ENCODE data around the gene NLGN1. TPM values are rescaled to one million over a fixed set of nuclear protein-coding genes. Genes with fewer than 3 reads are reported as not detected.

Gene NLGN1
- polyA plus RNA-seq, 4 donors, result 0.92 to 1.8 TPM; not detected in 2

DNA sequence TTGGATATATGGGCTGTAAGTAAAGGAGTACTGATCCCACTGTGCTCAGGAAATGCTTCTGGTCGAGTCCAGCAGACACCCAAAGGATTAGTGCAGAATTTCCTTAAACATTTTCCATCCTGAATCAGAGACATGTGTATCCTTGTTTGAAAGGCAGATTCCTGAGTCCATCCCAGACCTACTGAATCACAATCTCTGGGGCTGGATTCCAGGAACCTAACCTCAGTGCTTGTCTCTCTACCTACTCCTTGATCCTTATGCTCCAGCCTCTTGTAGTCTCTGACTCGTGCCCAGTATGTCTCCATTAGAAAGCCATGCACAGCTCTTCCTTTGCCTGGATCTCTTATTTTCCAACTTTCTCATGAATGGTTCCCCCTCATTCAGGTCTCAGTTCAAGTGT lies 585.8 kb downstream of the NLGN1 start:
- H3K27ac ChIP-seq (ENCODE audit: low read depth in 1 of 3, low read length in 2 of 3), result no peak overlapping the region
- H3K36me3 ChIP-seq (ENCODE audit: control insufficient read depth in 3 of 3, insufficient read depth in 2 of 3, low read depth in 1 of 3, low read length in 3 of 3), result no peaks in the 10 kb centered on the region
- no peak overlapping the region for H3K4me3 ChIP-seq (ENCODE audit: low read depth in 1 of 3, low read length in 3 of 3)
- DNase-seq (no peak), FAIRE-seq (no peak)
- H3K27me3 ChIP-seq (ENCODE audit: control insufficient read depth in 3 of 3, insufficient read depth in 3 of 3, low read length in 3 of 3), result no peaks in the 10 kb centered on the region
- H3K4me1 ChIP-seq (ENCODE audit: control insufficient read depth in 3 of 3, insufficient read depth in 2 of 3, low read depth in 1 of 3, low read length in 2 of 3), result no peaks in the 10 kb centered on the region
- H3K9me3 ChIP-seq (ENCODE audit: control insufficient read depth in 2 of 2, insufficient read depth in 1 of 2, low read depth in 1 of 2, low read length in 1 of 2), result no peaks in the 10 kb centered on the region
- 65 to 69% (median 68%) methylated on average over 2 of the region's 2 CpGs for WGBS, 3 donors

DNA sequence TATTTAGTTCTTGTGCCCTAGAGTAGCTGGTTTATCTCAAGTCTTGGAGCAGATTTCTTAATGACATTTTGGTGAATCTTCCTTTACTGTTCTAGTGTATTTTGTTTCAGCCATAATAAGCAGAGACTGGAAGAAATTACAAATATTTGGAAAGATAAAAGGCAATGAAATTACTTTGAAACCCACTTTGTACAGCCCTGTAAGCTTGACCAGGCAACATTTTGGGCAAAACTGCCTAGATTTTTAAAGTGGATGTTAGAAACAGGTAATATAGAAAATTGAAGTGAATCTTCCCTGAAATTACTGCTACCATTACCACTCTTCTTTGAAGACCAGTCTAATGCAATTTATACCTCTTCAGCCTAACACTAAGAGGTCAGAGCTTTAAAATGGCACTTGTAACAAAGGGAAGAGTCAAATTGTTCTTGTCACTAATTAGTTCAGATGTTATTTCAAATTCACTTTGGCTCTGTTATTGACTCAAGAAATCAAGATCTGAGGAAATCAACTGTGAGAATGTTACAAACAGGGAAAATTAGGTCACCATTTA lies 589.4 kb downstream of the NLGN1 start:
- Histone ChIP-seq H3K27me3 (ENCODE audit: control insufficient read depth in 3 of 3, insufficient read depth in 3 of 3, low read length in 3 of 3) (no peaks in the 10 kb centered on the region), H3K36me3 (ENCODE audit: control insufficient read depth in 3 of 3, insufficient read depth in 2 of 3, low read depth in 1 of 3, low read length in 3 of 3) (no peaks in the 10 kb centered on the region), H3K4me3 (ENCODE audit: low read depth in 1 of 3, low read length in 3 of 3) (no peak overlapping the region), H3K9me3 (ENCODE audit: control insufficient read depth in 2 of 2, insufficient read depth in 1 of 2, low read depth in 1 of 2, low read length in 1 of 2) (no peaks in the 10 kb centered on the region), H3K4me1 (ENCODE audit: control insufficient read depth in 3 of 3, insufficient read depth in 2 of 3, low read depth in 1 of 3, low read length in 2 of 3) (no peaks in the 10 kb centered on the region), H3K27ac (ENCODE audit: low read depth in 1 of 3, low read length in 2 of 3) (no peak overlapping the region)
- DNase-seq (no peak), FAIRE-seq (no peak)

DNA sequence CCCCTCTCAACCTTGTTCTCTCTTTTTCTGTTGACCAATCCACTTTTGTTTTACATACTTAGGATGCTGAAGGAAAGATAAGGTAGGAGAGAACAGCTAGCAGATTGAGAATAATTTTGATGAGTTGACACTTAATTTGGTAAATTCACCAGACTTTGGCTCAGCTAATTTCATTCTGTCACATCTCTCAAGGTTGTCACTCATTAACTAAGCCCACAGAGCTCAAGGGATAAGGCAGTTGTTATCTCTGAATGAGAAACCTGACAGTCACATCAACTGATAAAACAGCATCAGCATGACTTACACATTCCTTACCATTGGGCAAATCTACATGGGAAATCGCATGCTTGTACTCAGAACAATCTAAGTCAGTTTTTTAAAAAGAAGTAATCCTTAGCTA lies 591.4 kb downstream of the NLGN1 start:
- Histone ChIP-seq H3K36me3 (ENCODE audit: control insufficient read depth in 3 of 3, insufficient read depth in 2 of 3, low read depth in 1 of 3, low read length in 3 of 3) (no peaks in the 10 kb centered on the region), H3K9me3 (ENCODE audit: control insufficient read depth in 2 of 2, insufficient read depth in 1 of 2, low read depth in 1 of 2, low read length in 1 of 2) (no peaks in the 10 kb centered on the region), H3K27me3 (ENCODE audit: control insufficient read depth in 3 of 3, insufficient read depth in 3 of 3, low read length in 3 of 3) (no peaks in the 10 kb centered on the region), H3K4me1 (ENCODE audit: control insufficient read depth in 3 of 3, insufficient read depth in 2 of 3, low read depth in 1 of 3, low read length in 2 of 3) (no peaks in the 10 kb centered on the region), H3K4me3 (ENCODE audit: low read depth in 1 of 3, low read length in 3 of 3) (no peak overlapping the region), H3K27ac (ENCODE audit: low read depth in 1 of 3, low read length in 2 of 3) (no peak overlapping the region)
- DNase-seq (no peak), FAIRE-seq (no peak)
- WGBS, 3 donors, result 25 to 60% (median 41%) methylated on average over 1 of the region's 1 CpG

DNA sequence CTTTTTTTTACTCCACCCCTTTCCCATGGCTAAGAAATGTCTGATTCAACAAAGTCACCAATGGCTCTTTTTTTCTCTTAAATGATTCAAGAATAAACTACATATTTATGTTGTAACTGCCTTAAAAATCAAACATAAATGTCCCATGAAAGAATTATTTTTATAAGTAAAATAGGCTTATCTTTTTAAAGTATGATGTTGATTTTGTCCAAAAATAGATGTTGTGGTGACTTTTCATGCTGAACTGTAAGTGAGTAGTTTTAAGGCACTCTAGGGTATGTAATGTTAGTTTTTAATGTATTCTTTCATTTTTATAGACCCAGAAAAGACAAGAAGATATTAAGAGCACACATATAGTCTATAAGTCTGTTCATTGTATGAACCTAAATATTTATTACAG lies 594.9 kb downstream of the NLGN1 start:
- no peak overlapping the region for H3K27ac ChIP-seq (ENCODE audit: low read depth in 1 of 3, low read length in 2 of 3)
- H3K36me3 ChIP-seq (ENCODE audit: control insufficient read depth in 3 of 3, insufficient read depth in 2 of 3, low read depth in 1 of 3, low read length in 3 of 3), result no peaks in the 10 kb centered on the region
- H3K4me3 ChIP-seq (ENCODE audit: low read depth in 1 of 3, low read length in 3 of 3), result no peak overlapping the region
- no peaks in the 10 kb centered on the region for H3K4me1 ChIP-seq (ENCODE audit: control insufficient read depth in 3 of 3, insufficient read depth in 2 of 3, low read depth in 1 of 3, low read length in 2 of 3)
- DNase-seq (no peak), FAIRE-seq (no peak)
- no peaks in the 10 kb centered on the region for H3K27me3 ChIP-seq (ENCODE audit: control insufficient read depth in 3 of 3, insufficient read depth in 3 of 3, low read length in 3 of 3)
- no peaks in the 10 kb centered on the region for H3K9me3 ChIP-seq (ENCODE audit: control insufficient read depth in 2 of 2, insufficient read depth in 1 of 2, low read depth in 1 of 2, low read length in 1 of 2)

DNA sequence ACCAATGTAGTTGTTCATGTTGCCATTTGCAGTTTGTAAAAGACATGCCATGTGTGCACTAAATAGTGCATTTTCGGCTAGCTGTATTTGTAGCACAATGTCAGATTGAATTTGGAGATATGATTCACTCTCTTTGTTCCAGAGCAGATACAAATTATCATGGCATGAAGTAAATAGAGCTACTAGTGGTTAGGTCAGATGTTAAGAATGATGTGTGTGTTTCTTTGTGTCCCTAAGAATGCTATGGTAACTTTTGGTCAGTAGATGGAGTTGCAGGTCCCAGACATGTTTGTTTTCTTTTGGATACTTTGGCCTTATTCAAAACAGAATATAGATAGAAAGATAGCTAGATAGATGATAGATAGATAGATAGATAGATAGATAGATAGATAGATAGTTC lies 595.8 kb downstream of the NLGN1 start:
- 46 to 56% (median 49%) methylated on average over 1 of the region's 1 CpG for WGBS, 3 donors
- peak; percentile 2 to 3 for DNase-seq
- no peaks in the 10 kb centered on the region for H3K27me3 ChIP-seq (ENCODE audit: control insufficient read depth in 3 of 3, insufficient read depth in 3 of 3, low read length in 3 of 3)
- no peak overlapping the region for H3K27ac ChIP-seq (ENCODE audit: low read depth in 1 of 3, low read length in 2 of 3)
- no peaks in the 10 kb centered on the region for H3K9me3 ChIP-seq (ENCODE audit: control insufficient read depth in 2 of 2, insufficient read depth in 1 of 2, low read depth in 1 of 2, low read length in 1 of 2)
- no peak for FAIRE-seq
- no peak overlapping the region for H3K4me3 ChIP-seq (ENCODE audit: low read depth in 1 of 3, low read length in 3 of 3)
- no peaks in the 10 kb centered on the region for H3K4me1 ChIP-seq (ENCODE audit: control insufficient read depth in 3 of 3, insufficient read depth in 2 of 3, low read depth in 1 of 3, low read length in 2 of 3)
- no peaks in the 10 kb centered on the region for H3K36me3 ChIP-seq (ENCODE audit: control insufficient read depth in 3 of 3, insufficient read depth in 2 of 3, low read depth in 1 of 3, low read length in 3 of 3)

DNA sequence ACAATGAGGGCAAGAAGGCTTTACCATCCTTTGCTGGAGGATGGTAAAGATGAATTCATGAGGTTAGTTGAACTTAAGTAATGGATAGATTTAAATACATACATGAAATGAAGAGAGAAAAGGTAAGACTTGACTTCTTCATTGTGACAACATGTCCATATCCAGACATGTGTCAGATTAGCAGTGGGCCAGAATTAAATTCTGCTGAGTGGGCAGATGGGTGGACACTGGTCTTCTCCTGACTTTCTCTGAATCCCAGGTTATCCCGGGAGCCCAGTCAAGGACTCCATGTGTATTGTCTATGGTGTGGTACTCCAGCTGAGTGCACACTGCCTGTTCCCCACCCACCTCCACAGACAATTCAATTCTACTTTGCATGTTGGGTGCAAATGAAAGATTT lies 603.1 kb downstream of the NLGN1 start:
- Histone ChIP-seq H3K27me3 (ENCODE audit: control insufficient read depth in 3 of 3, insufficient read depth in 3 of 3, low read length in 3 of 3) (no peaks in the 10 kb centered on the region), H3K36me3 (ENCODE audit: control insufficient read depth in 3 of 3, insufficient read depth in 2 of 3, low read depth in 1 of 3, low read length in 3 of 3) (no peaks in the 10 kb centered on the region), H3K4me1 (ENCODE audit: control insufficient read depth in 3 of 3, insufficient read depth in 2 of 3, low read depth in 1 of 3, low read length in 2 of 3) (no peaks in the 10 kb centered on the region), H3K9me3 (ENCODE audit: control insufficient read depth in 2 of 2, insufficient read depth in 1 of 2, low read depth in 1 of 2, low read length in 1 of 2) (no peaks in the 10 kb centered on the region), H3K4me3 (ENCODE audit: low read depth in 1 of 3, low read length in 3 of 3) (no peak overlapping the region), H3K27ac (ENCODE audit: low read depth in 1 of 3, low read length in 2 of 3) (no peak overlapping the region)
- 88 to 100% (median 90%) methylated on average over 1 of the region's 1 CpG for WGBS, 3 donors
- DNase-seq, result no peak
- no peak for FAIRE-seq

DNA sequence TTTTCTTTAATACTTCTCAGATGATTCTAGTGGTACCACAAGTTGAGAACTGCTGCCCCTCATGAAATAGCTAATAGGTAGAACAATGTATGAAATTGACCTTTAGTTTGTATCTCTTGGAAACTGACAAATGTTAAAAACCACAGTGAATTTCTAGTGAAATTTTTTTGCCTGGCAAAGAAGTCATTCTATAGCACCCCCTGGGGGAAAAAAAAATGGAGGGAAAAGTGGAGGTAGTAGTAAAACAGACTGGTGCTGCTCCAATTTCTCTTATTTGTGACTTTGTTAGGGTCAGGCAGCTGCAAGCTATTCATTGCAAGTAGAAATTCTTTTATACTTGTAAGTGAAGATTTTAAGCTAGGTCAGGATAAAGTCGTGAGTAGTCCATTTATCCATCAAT lies 605.0 kb downstream of the NLGN1 start:
- no peak overlapping the region for H3K4me3 ChIP-seq (ENCODE audit: low read depth in 1 of 3, low read length in 3 of 3)
- H3K9me3 ChIP-seq (ENCODE audit: control insufficient read depth in 2 of 2, insufficient read depth in 1 of 2, low read depth in 1 of 2, low read length in 1 of 2), result no peaks in the 10 kb centered on the region
- no peaks in the 10 kb centered on the region for H3K27me3 ChIP-seq (ENCODE audit: control insufficient read depth in 3 of 3, insufficient read depth in 3 of 3, low read length in 3 of 3)
- DNase-seq, result no peak
- no peak for FAIRE-seq
- no peaks in the 10 kb centered on the region for H3K36me3 ChIP-seq (ENCODE audit: control insufficient read depth in 3 of 3, insufficient read depth in 2 of 3, low read depth in 1 of 3, low read length in 3 of 3)
- 35 to 61% (median 52%) methylated on average over 1 of the region's 1 CpG for WGBS, 3 donors
- H3K4me1 ChIP-seq (ENCODE audit: control insufficient read depth in 3 of 3, insufficient read depth in 2 of 3, low read depth in 1 of 3, low read length in 2 of 3), result no peaks in the 10 kb centered on the region
- H3K27ac ChIP-seq (ENCODE audit: low read depth in 1 of 3, low read length in 2 of 3), result no peak overlapping the region

DNA sequence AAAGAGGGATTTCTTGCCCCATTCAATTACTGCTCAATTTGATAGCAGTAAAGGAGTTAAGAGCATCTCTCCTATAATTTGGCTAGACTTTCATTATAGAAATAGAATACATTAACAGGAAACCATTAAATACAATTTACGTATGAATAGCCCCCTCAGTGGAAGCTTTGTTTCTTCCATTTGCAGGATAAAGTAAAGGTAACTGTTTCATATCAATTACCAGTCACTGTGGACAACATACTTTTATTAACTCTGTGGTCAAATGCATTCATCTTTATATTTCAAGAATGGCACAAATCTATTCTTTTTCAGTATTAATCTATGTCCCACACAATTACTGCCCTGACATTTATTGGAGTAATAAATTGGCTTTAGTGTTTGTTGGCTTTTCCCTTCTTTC lies 613.4 kb downstream of the NLGN1 start:
- WGBS, 3 donors, result 70 to 85% (median 84%) methylated on average over 1 of the region's 1 CpG
- DNase-seq, result no peak
- Histone ChIP-seq H3K36me3 (ENCODE audit: control insufficient read depth in 3 of 3, insufficient read depth in 2 of 3, low read depth in 1 of 3, low read length in 3 of 3) (no peaks in the 10 kb centered on the region), H3K4me3 (ENCODE audit: low read depth in 1 of 3, low read length in 3 of 3) (no peak overlapping the region), H3K9me3 (ENCODE audit: control insufficient read depth in 2 of 2, insufficient read depth in 1 of 2, low read depth in 1 of 2, low read length in 1 of 2) (no peaks in the 10 kb centered on the region), H3K27ac (ENCODE audit: low read depth in 1 of 3, low read length in 2 of 3) (no peak overlapping the region), H3K27me3 (ENCODE audit: control insufficient read depth in 3 of 3, insufficient read depth in 3 of 3, low read length in 3 of 3) (no peaks in the 10 kb centered on the region), H3K4me1 (ENCODE audit: control insufficient read depth in 3 of 3, insufficient read depth in 2 of 3, low read depth in 1 of 3, low read length in 2 of 3) (no peaks in the 10 kb centered on the region)
- FAIRE-seq, result no peak

DNA sequence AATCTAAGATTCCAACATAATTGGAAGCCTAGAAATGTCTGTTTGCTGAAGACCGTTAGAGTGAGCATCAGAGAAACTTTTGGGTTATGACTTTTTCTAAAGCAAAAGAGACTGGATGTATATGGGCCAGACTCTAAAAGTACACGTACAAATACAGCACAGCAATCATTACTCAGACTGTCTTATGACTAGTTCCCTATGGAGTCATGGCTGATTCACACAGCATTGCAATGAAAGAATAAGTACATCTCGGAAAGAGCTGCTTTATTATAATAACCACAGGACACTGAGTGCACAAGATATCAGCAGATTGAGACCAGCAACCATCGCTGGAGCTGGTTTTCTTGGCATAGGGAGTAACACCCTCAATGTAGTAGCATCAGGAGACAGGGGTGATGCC lies 618.6 kb downstream of the NLGN1 start:
- no peaks in the 10 kb centered on the region for H3K27me3 ChIP-seq (ENCODE audit: control insufficient read depth in 3 of 3, insufficient read depth in 3 of 3, low read length in 3 of 3)
- no peaks in the 10 kb centered on the region for H3K4me1 ChIP-seq (ENCODE audit: control insufficient read depth in 3 of 3, insufficient read depth in 2 of 3, low read depth in 1 of 3, low read length in 2 of 3)
- no peaks in the 10 kb centered on the region for H3K9me3 ChIP-seq (ENCODE audit: control insufficient read depth in 2 of 2, insufficient read depth in 1 of 2, low read depth in 1 of 2, low read length in 1 of 2)
- H3K27ac ChIP-seq (ENCODE audit: low read depth in 1 of 3, low read length in 2 of 3), result no peak overlapping the region
- no peaks in the 10 kb centered on the region for H3K36me3 ChIP-seq (ENCODE audit: control insufficient read depth in 3 of 3, insufficient read depth in 2 of 3, low read depth in 1 of 3, low read length in 3 of 3)
- WGBS, 3 donors, result 69 to 82% (median 81%) methylated on average over 4 of the region's 4 CpGs
- no peak overlapping the region for H3K4me3 ChIP-seq (ENCODE audit: low read depth in 1 of 3, low read length in 3 of 3)
- DNase-seq (no peak), FAIRE-seq (no peak)
